NCI-H774 (cell line): ENCODE data around the gene PLOD2.

Experiments
- DNase-seq: peaks from one replicate; lab custom pipeline; 2025; lab: John Stamatoyannopoulos, UW

The PLOD2 gene

DNA sequence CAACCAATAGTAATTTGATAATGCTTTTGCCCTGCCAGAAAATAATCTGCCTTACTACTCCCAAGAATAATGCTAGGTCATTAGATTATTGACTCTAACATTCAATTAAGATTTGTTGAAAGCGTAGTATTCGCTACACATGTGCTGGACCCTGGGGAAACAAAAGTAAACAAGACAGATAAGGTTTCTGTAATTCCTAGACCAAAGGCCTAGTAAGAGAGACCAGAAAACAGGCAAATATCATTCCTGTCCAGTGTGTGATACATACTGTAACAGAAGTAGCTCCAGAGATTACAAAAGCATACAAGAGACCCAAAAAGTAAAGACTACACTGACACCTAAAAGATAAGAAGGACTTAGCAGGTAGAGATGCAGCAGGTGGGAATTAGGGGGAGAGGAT is 60.8 kb downstream of the PLOD2 start:
- no peak for DNase-seq

DNA sequence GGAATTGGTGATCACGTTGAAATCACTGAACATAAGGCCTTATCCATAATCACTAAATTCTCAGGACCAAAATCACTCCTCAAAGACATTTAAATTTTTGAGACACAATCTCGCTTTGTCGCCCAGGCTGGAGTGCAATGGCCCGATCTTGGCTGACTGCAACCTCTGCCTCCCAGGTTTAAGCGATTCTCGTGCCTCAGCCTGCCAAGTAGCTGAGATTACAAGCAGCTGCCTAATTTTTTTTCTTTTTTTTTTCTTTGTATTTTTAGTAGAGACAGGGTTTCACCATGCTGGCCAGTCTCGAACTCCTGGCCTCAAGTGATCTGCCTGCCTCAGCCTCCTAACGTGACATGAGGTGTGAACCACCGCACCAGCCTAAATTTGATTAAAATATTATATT is 61.7 kb downstream of the PLOD2 start:
- DNase-seq, result no peak

DNA sequence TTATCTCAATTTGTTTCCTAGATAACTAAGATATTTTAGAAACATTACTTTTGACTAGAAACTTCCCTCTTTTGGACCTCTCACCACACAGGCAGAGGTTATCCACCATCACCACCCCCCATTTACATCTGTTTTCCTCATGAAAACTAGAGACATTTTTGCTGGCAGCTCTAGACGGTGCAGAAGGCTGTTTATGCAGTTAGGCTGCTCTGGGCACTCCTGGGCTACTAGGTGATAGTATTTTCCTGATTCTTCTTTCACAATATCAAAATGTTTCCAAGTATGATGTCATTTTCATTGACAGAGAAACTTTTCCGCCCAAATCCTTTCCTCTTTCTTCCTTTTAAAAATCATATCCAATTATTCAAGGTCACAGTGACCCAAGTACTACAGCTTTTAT is 67.1 kb downstream of the PLOD2 start:
- no peak for DNase-seq

DNA sequence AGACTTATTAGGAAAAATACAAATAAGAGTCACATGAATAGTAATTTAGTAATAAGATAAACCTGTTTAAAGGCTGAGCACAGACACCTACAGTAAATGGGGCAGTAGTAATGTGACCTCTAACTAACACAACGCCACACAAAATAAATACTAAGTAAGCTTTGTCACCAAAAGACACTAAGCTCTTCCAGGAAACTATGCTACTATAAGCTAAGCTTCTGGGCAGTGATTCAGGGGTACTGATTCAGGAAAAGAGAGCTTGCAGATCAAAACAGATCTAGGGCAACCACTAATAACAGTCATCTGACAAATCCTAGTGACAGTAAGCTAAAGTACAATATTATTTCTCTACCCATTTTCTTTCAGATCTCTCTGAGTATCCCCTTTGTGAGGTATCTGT is 68.8 kb downstream of the PLOD2 start:
- DNase-seq, result no peak

DNA sequence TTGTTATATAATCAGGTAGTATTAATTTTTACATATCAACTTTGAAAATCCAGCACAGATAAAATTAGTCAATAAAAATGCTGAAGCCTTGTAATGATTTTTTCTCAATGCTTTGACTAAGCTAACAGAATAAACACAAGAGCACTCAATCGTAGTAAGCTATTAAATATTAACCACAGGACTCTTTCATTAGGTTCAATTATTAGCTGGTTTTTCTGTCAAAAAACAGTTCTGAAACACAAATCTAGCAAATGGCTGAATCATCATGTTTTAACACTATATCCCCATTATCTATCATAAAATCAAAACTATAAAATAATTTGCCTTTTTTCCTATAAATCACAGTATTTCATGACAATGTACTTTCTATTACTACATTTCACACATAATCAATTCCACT is 69.6 kb downstream of the PLOD2 start:
- DNase-seq, result no peak

DNA sequence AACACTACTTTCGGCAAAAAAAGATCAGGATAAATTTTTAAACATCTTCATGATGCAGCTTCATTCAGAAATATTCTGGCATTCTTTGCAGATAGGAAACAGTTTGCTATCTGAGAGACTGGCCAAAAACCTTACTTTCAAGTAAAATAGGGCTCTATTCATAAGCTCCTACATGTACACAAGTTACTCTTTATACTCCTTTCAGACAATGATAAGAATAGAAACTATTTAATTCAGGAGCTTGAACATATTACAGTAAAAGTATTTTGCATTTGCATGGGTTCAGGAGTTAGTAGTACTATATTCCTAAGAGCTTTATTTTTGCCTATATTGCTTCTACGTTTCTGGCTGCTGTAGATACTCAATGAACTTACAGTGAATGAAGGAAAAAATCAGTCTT is 70.5 kb downstream of the PLOD2 start:
- no peak for DNase-seq

DNA sequence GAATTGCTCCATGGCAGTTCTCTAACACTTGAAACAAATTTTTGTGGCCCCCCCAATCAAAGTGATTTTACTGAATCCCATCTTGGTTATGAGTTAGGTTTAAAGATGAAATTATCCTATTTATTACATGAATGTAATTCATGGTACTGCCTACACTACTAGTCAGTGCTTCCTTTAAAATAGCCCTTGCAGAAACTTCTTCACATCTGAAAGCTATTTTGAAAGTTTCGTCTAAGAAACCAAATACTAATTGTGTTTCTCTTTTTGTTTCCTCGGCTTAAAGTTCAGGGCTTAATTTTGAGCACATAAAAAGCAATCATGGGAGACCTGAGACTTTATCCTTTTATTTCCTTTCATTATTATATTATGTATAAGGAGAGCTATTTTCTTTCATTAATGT is 72.1 kb downstream of the PLOD2 start:
- no peak for DNase-seq

- DNase-seq, result no peak
Measured at GRCh38 chr3:146087116-146087515, 73.9 kb downstream of the PLOD2 start.

DNA sequence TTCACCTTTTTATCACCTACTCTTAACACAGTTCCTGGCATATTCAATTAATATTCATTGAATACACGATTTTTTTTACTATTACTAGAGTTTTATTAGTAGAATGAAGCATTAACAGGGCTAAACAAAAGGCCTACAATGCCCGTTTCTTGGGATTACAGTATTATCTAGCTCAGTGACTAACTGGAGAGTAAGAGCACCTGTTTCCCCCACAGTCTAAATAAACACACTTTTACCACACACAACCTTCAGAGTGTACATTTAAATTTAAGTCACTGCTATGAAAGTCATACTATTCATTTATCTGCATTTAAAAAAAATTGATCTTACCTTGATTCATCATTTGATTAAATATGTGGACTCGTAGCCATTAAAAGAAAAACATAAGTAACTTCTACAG is 74.8 kb downstream of the PLOD2 start:
- DNase-seq, result no peak

DNA sequence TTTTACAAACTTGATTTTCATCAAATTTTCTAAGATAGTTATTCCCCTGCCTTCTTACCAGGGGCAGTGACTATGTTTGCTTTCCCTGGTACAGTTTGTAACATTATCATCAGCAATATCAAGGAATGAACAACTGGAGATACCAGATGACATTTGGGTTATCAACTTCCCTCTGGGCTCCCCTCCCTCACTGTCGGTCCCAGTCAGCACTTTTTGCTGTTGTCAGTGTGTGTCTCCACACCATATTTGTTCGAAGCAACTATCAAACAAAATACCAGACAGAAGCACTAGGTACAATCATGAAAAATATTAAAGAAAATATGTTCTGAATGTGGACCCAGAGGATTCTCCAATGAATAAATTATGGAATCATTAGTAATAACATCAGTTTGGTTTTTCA is 75.3 kb downstream of the PLOD2 start:
- DNase-seq, result no peak

DNA sequence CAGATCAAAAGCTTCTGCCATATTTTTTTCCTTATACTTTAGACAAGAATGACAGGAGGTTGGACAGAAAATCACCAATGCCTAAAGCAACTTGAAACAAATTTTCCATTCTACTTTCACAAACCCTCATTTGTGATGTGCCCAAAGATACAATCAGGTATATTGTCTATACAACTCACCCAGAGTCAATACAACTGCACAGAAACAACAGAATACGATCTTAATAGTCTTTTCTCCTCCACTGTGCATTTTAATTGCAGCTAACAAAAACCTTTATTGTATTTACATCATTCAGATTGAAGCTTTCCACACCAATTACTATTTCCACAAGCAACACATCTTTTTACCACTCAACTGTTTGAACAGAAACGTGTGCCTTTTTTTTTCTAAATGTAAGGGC is 80.4 kb downstream of the PLOD2 start:
- DNase-seq, result no peak

- DNase-seq, result no peak
Measured at GRCh38 chr3:146078031-146078430, 83.0 kb downstream of the PLOD2 start.

DNA sequence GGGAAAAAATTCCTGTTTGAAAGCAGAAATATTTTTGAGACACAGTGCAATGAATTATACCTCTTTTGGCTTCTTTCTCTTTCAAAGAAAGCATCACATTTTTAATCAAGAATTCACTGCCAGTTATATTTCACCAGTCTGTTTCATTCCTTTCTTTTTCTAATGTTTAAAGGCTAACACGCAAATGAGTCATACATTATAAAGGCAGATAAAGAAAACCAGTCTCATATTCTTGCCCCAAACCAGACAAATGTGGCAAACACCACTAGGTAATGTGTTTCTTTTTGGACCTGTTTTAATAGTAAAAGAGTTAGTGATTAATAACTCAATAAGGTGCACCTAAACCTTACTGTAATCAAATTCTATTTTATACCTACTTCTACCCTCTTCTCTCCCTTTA is 83.8 kb downstream of the PLOD2 start:
- no peak for DNase-seq

GRCh38 chr3:146072824-146073223 is 88.2 kb downstream of the PLOD2 start:
- DNase-seq, result no peak

DNA sequence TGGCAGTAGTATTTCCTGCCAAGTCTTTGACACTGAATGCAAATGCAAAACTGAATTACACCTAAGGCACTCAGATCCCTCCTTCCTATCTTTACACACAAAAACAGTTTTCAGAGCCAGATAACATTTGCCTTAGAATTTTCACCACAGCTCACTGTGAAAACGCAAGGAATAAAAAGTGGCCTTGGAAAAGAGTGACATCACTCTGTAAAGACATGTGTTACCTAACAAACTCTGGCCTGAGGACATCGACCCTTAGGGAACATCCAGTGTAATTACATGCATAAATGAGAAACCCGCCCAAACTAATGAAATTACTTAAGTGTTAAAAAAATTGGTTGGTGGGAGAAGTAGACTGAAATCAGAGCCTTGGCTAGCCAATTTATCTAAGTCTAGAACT is 88.9 kb downstream of the PLOD2 start:
- DNase-seq, result no peak

DNA sequence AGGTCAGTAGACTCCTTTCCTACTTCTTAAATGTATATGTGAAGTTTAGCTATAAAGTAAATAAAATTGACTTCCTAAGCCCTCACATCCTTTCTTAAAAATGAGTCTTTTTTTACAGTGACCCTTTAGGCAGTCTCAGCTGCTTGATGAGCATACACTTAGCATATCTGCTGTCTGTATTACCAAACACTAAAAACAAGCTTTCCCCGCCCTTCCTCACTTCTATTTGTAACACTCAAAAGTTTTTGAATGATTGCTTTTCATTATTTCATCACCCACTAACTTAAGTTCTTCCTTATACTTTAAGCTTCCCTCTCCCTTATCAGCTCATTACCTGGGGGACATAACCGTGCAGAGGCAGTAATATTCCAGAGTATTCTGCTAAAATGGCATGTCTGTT is 89.4 kb downstream of the PLOD2 start:
- DNase-seq, result no peak

DNA sequence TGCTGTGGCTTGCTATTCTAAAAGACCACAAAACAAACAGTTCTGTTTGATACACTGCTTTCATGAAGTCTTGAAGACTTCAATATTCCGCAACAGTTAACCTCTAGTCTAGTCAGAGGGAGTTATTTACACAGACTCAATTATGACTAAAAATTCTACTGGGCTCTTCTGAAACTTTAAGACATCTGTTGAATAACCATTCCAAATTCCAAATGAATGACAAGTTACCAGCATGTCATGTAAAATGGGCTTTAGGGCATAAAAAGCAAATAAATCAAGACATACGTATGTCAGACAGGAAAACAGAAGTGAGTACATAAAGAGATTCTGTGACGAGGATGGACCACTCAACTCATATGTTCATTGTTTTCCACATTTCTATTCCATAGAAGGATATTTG is 93.9 kb downstream of the PLOD2 start:
- no peak for DNase-seq

DNA sequence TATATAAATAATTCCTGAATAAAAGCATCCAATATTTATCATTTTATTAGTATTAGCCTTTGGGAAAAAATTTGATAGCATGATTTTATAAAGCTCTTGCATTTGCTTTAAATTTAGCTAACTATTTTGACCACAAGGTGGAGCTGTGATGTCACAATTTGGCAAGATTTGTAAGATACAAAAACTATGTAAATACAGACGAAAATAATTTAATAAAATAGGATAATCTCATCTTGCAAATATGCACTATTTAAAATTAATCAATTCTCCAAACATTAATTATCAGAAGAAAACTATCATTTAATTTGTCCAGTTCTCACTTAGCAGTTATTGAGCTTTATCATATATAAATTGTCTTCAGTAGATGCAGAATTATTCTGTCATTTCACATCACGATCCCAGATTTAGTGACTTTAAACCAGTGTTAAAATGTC is 95.4 kb downstream of the PLOD2 start:
- peak; percentile 74 for DNase-seq

DNA sequence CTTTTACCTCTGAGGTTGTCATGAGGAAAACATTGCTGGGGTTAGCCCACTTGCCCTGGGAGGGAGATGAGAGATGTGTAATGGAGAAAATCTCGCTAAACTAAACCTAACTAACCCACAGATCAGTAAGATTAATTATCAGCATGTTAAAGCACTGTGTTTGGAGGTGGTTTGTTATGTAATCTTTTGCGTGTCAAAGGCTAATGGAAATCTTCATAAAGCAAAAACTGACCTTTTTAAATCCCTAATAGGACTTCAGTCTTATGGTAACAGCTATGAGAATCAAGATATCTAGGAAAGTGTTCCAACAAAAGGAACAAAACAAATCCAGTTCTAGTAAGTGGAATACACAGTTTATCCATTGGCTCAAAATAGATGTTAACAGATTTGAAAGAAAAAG is 102.7 kb downstream of the PLOD2 start:
- DNase-seq, result no peak

GRCh38 chr3:146052791-146053310 is 108.1 kb downstream of the PLOD2 start:
- no peak for DNase-seq

GRCh38 chr3:146052056-146052790 is 108.8 kb downstream of the PLOD2 start:
- DNase-seq, result no peak

- no peak for DNase-seq
Measured at GRCh38 chr3:146050691-146051090, 110.3 kb downstream of the PLOD2 start.

- no peak for DNase-seq
Measured at GRCh38 chr3:146047485-146047884, 113.5 kb downstream of the PLOD2 start.

- no peak for DNase-seq
Measured at GRCh38 chr3:146044046-146044445, 116.9 kb downstream of the PLOD2 start.
